Ureter (tissue), 1 donor: ENCODE measurements around the gene GMIP. TPM values are rescaled to one million over a fixed set of nuclear protein-coding genes. Genes with fewer than 3 reads are reported as not detected.
A peak's percentile ranks its signal among the peaks of the same experiment; 100 is the strongest.
"Not testable (repeated sequence)": the region's sequence is repeated elsewhere in the genome, so short reads cannot be mapped to it uniquely, and the experiment has no call there.

Experiments
- DNase-seq: peaks from one replicate; pipeline ENCODE4 v3.0.0-alpha.2; 2020; ENCODE audit warnings: low spot score
- total RNA-seq: library from RNA; stranded (reverse); gene quantifications from one replicate; pipeline ENCODE4 v1.2.4, GENCODE V29; 2023
- donor health status: DM: yes; HTN: yes; CAD: no.

The GMIP gene
- total RNA-seq, 1 donor from 2014 or later: 25.0 TPM

DNA sequence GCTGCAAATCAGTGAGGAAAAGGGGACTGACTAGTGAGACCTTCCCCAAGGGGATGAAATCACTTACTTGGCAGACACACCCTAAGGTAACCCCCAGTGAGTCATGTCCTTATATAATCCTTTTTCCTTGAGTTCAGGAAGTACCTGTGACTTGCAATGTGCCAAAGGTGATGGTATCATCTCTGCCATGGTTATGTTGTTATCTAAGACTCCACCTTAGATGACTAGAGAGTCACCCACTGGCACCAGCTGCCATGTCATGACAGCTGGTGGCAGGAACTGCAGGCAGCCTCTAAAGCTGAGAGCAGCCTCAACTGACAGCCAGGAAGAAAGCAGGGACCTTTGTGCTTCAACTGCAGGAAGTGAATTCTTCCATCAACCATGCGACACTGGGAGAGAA, 37.4 kb downstream of the GMIP start:
- no peak for DNase-seq

- DNase-seq: no peak
Measured at GRCh38 chr19:19602713-19603324, 40.6 kb downstream of the GMIP start.

GRCh38 chr19:19602136-19602712, 41.2 kb downstream of the GMIP start:
- DNase-seq: no peak

DNA sequence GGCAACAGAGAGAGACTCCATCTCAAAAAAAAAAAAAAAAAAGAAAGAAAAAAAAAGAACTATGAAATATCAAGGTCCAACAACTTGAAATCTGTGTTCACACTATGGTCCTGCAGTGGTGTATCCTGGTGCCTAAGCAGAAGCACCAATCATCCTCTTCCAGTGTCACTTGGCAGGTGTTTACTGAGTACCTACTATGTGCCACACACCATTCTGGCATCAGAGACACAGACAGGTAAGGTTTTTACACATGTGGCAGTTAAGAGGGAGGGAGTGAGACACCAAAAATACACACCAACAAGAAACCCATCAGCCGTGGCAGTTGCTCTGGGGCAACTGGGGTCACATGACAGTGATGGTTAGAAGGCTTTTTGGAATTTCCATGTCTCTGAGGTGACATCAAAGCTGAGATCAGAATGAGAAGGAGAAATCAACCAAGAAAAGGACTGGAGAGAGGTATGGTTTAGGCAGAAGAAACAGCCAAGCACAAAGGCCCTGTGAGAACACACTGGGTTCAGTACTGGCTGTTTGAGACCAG, 42.6 kb downstream of the GMIP start:
- DNase-seq: no peak

DNA sequence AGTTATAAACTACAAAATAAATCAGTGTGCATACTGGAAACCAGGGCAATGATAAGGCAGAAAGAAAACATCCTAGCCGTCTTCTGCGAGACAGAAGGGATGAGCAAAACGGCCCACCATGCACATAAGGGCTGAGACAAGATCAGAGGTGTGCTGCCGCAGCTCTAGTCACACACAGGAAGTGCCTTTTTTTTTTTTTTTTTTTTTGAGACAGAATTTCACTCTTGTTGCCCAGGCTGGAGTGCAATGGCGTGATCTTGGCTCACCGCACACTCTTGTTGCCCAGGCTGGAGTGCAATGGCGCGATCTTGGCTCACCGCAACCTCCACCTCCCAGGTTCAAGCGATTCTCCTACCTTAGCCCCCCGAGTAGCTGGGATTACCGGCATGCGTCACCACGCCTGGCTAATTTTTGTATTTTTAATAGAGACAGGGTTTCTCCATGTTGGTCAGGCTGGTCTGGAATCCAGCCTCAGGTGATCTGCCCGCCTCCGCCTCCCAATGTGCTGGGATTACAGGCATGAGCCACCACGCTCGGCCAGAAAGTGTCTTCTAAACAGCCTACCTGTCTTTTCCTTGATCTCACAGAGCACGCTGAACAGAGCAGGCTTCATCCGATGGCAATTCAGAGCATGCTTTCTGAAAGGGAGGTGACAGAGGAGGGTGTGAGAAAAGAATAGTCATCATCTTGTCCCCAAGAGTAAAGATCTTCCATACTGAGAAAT, 44.6 kb downstream of the GMIP start:
- not testable (repeated sequence) for DNase-seq

DNA sequence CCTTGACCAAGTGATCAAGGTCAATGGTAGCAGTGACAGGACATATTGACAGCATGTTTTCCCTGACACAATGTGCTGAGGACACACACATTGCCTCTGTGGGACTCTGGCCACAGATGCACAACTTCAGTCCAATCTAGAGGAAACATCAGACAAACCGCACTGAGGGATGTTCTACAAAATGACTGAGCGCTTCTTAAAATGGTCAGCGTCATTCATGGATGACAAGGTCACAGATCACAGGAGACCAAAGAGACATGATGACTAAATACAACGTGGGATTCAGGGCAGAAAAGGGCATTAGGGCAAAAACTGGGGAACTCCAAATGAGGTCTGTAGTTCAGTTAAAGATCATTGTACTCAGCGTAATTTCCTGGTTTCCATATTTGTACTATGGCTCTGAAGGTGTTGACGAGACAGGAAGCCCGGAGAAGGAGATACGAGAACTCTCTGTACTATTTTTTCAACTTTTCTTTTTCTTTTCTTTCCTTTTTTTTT, 45.6 kb downstream of the GMIP start:
- no peak for DNase-seq

DNA sequence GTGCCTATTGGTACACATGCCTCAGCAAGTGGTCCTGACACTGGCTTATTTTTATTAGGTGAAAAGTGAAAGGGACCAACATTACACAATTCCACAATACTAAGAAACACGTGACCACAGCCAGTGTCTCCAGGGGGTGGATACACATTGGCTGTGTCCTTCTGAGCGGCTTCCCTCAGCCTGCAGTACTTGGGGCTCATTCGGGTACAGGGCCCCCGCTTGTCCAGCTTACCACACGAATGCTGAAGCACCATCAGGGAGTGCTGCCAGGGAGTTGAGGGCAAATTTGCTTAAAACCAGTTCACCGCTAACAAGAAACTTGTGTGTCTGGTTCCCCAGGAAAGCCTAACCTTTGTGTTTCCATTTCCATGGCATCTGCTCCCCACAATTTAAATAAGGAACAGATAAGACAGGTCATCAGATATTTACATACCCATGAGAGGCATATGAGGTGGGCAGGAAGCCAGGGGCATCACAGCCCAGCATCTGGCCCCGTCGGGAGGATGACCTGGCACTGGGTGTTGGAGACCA, 48.2 kb downstream of the GMIP start:
- peak; percentile 77 for DNase-seq

DNA sequence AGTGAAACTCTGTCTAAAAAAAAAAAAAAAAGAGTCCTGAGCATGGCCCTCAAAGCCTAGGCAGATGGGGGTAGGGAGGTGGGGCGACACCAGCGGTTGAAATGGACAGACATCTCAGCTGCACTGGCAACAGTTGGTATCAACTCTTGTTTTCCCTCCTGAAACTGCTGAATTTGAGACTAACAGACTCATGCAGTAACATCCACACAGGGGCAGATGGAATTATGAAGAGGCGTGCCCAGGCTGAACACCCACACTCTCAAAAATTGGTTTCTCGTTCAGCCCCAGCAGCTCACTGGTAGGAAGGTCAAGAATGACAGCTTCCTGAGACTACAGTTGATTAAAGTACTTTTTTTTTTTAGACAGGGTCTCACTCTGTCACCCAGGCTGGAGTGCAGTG, 49.1 kb downstream of the GMIP start:
- DNase-seq: no peak

- DNase-seq: no peak
Measured at GRCh38 chr19:19592690-19593089, 50.8 kb downstream of the GMIP start.

GRCh38 chr19:19591133-19591825, 52.2 kb downstream of the GMIP start:
- peak; percentile 82 for DNase-seq

DNA sequence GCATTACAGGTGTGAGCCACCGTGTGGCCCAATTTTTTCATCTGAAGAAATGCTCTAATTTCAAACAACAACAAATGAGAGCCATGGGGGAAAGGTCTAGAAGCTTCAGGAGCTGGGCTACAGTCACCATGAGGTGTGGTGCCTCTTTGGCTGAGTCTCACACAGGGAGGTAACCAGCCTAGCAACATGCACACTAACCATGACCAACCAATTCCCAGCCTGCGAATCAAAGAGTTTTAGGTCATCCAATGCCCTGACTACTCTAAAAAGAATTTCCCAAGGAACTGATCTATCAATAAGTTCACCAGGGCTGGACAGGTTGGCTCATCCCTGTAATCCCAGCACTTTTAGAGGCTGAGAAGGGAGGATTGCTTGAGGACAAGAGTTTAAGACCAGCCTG, 54.9 kb downstream of the GMIP start:
- DNase-seq: no peak

DNA sequence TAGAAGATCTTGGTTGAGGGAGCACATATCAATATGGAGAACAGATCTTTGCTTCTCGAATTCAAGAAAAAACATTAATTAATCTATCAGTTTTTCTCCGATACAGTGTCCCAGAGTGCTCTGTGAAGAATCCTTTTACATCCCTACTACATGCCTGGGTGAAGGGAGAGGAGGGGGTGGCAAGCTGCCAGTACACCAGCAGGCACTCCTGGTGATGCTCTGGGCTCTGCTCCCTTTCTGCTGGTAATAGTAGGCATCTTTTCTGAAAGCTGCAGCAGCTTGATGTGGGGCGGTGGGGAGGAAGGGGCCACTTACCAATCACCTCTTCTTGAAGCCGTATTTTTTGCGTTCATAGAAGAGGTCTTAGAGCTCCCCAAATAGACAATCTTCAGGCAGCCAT, 55.7 kb downstream of the GMIP start:
- DNase-seq: no peak

DNA sequence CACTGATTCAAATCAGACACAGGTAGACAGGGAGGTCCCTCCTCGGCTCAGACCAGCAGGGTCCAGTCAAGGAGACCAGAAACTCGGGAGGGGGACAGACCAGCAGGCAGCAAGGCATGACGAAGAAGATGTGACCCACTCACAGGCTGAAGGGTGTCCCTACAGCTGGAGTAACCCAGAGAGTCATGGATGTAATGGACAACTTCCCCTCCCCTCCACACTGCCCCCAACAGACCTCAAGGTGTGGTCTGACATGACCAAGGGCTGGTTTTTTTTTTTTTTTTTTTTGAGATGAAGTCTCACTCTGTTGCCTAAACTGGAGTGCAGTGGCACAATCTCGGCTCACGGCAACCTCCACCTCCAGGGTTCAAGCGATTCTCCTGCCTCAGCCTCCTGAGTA, 59.1 kb downstream of the GMIP start:
- DNase-seq: no peak

GRCh38 chr19:19582471-19582870, 61.0 kb downstream of the GMIP start:
- no peak for DNase-seq

DNA sequence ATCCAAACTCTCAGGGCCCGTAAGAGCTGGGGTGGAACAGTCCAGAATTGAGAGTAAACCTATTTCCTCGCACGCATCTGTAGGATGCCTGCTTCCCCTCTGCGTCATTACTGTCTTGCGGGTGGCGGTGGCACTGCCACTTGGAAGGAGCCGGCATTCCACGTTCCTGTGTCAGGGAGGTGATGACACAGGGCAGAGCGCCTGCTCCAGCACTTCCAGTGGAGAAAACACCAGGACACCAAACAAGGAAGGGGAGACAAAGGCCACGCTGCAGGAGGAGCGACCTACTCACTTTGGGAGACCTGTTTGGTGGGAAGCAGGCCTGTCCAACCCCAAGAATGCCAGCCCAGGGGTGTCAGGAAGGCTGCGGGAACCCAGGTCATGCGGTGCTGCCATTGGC, 62.1 kb downstream of the GMIP start:
- DNase-seq: no peak

- no peak for DNase-seq
Measured at GRCh38 chr19:19580418-19580817, 63.0 kb downstream of the GMIP start.

GRCh38 chr19:19579533-19580361, 63.7 kb downstream of the GMIP start:
- DNase-seq: no peak
